Breast epithelium (tissue), 4 donors: ENCODE data around the gene SLC17A4. TPM values are rescaled to one million over a fixed set of nuclear protein-coding genes. Genes with fewer than 3 reads are reported as not detected.
A peak's percentile ranks its signal among the peaks of the same experiment; 100 is the strongest.

Experiments
- DNase-seq, 2 donors: peaks; one replicate each; pipeline ENCODE4 v3.0.0-alpha.2; 2019; ENCODE audit warnings: low spot score in 2 of 2
- H3K27ac ChIP-seq, 2 donors: fragments of 200-600 bp; sonication (generic) in 1 of 2; one replicate each; pipeline ENCODE4 v1.5.1; 2016 to 2019; ENCODE audit warnings: mild to moderate bottlenecking in 1 of 2
- H3K27me3 ChIP-seq, 2 donors: fragments of 200-600 bp; sonication (generic) in 1 of 2; one replicate each; pipeline versions ENCODE4 v1.5.1 to v1.6.0; 2017 to 2019; ENCODE audit warnings: control low read depth in 1 of 2, mild to moderate bottlenecking in 1 of 2
- H3K36me3 ChIP-seq: fragments of 200-600 bp; one replicate; pipeline ENCODE4 v1.5.1; 2019
- H3K4me1 ChIP-seq, 2 donors: fragments of 200-600 bp; sonication (generic); one replicate each; pipeline ENCODE4 v1.5.1; 2016 to 2019; ENCODE audit warnings: control low read depth in 1 of 2
- H3K4me3 ChIP-seq, 3 donors: fragments of 200-600 bp; sonication (generic); 1 replicate in 2 of 3; 2 replicates in 1 of 3; pipeline ENCODE4 v1.5.1; 2016 to 2019; ENCODE audit warnings: mild to moderate bottlenecking in 3 of 3, moderate library complexity in 2 of 3
- H3K9me3 ChIP-seq, 2 donors: fragments of 200-600 bp; sonication (generic) in 1 of 2; one replicate each; pipeline ENCODE4 v1.5.1; 2016 to 2019; ENCODE audit warnings: control low read depth in 1 of 2
- CTCF ChIP-seq, 3 donors: fragments of 450-650 bp; IDR thresholded peaks; one replicate each; pipeline ENCODE4 v1.5.1; 2016 to 2017; ENCODE audit warnings: antibody characterized with exemption in 3 of 3, mild to moderate bottlenecking in 3 of 3, moderate library complexity in 3 of 3
- POLR2A ChIP-seq: fragments of 450-650 bp; IDR thresholded peaks from one replicate; pipeline ENCODE4 v1.6.1; 2016; ENCODE audit warnings: antibody characterized with exemption, mild to moderate bottlenecking, moderate library complexity
- POLR2AphosphoS5 ChIP-seq, 3 donors: sonication (generic); formaldehyde crosslinking; IDR thresholded peaks; one replicate each; pipeline ENCODE4 v1.6.1; 2017; ENCODE audit warnings: antibody characterized with exemption in 3 of 3
- intact Hi-C: fragments of 100-400 bp; cut with DNase I; formaldehyde crosslinking; loops from one replicate; pipeline ENCODE4 v1.15.1; 2023; ENCODE audit warnings: low total_unique reads
- total RNA-seq, 3 donors: library from RNA; depleted of rRNA; stranded (reverse); fragments of >200 nt; gene quantifications; one replicate each; pipeline ENCODE4 v1.1.0, GENCODE V29; 2016

SLC17A4 gene
- total RNA-seq, 3 donors from 2014 or later: 0.98 TPM; not detected in 2

- no peak for DNase-seq
- Histone ChIP-seq H3K4me3 (no peak overlapping the region), H3K27me3 (no peaks in the 10 kb centered on the region), H3K9me3 (no peaks in the 10 kb centered on the region), H3K27ac (no peak overlapping the region), H3K4me1 (no peaks in the 10 kb centered on the region), H3K36me3 (no peaks in the 10 kb centered on the region)
- TF ChIP-seq CTCF (IDR thresholded peaks at IDR 0.05): no peak
- intact Hi-C loops: no loop called here
Observed at GRCh38 chr6:25714765-25715164, 39.8 kb upstream of the SLC17A4 start.

- H3K4me3 ChIP-seq: no peak overlapping the region
- H3K9me3 ChIP-seq: no peaks in the 10 kb centered on the region
- no peak for TF ChIP-seq POLR2A
- no peak for TF ChIP-seq POLR2AphosphoS5 (IDR thresholded peaks at IDR 0.05)
- TF ChIP-seq CTCF (IDR thresholded peaks at IDR 0.05): no peak
- intact Hi-C loops: no loop called here
- no peaks in the 10 kb centered on the region for H3K4me1 ChIP-seq
- no peak for DNase-seq
- no peaks in the 10 kb centered on the region for H3K36me3 ChIP-seq
- no peaks in the 10 kb centered on the region for H3K27me3 ChIP-seq
- H3K27ac ChIP-seq: no peak overlapping the region
Observed at GRCh38 chr6:25715794-25716193, 38.7 kb upstream of the SLC17A4 start.

- intact Hi-C loops: no loop called here
- TF ChIP-seq CTCF (IDR thresholded peaks at IDR 0.05): peak in 2 of 3 donors; percentile 26 to 51
- no peak for TF ChIP-seq POLR2AphosphoS5 (IDR thresholded peaks at IDR 0.05)
- Histone ChIP-seq H3K4me3 (no peak overlapping the region), H3K4me1 (no peaks in the 10 kb centered on the region), H3K9me3 (no peaks in the 10 kb centered on the region), H3K27ac (no peak overlapping the region), H3K27me3 (no peaks in the 10 kb centered on the region), H3K36me3 (no peaks in the 10 kb centered on the region)
- no peak for DNase-seq
Observed at GRCh38 chr6:25717866-25718740, 36.4 kb upstream of the SLC17A4 start.

GRCh38 chr6:25726122-25726911 is 28.2 kb upstream of the SLC17A4 start:
- no peak for DNase-seq
- Histone ChIP-seq H3K9me3 (no peaks in the 10 kb centered on the region), H3K27ac (no peak overlapping the region), H3K4me3 (no peak overlapping the region), H3K27me3 (peaks cover 0 to 5% of the 10 kb centered on the region in 2 donors), H3K36me3 (no peaks in the 10 kb centered on the region), H3K4me1 (no peaks in the 10 kb centered on the region)
- TF ChIP-seq POLR2A (no peak), CTCF (IDR thresholded peaks at IDR 0.05) (no peak), POLR2AphosphoS5 (IDR thresholded peaks at IDR 0.05) (no peak)
- intact Hi-C loops: no loop called here

GRCh38 chr6:25727028-25727427 is 27.5 kb upstream of the SLC17A4 start:
- H3K4me1 ChIP-seq: no peaks in the 10 kb centered on the region
- no peak overlapping the region for H3K27ac ChIP-seq
- H3K9me3 ChIP-seq: no peaks in the 10 kb centered on the region
- no peaks in the 10 kb centered on the region for H3K36me3 ChIP-seq
- TF ChIP-seq POLR2A: no peak
- no peak for TF ChIP-seq POLR2AphosphoS5 (IDR thresholded peaks at IDR 0.05)
- TF ChIP-seq CTCF (IDR thresholded peaks at IDR 0.05): no peak
- H3K4me3 ChIP-seq: no peak overlapping the region
- intact Hi-C loops: no loop called here
- no peak for DNase-seq
- peaks cover 0 to 5% of the 10 kb centered on the region in 2 donors for H3K27me3 ChIP-seq
